SK-MEL-5 (cell line): ENCODE measurements around the gene CDKN3. TPM values are rescaled to one million over a fixed set of nuclear protein-coding genes. Genes with fewer than 3 reads are reported as not detected.
"Not testable (repeated sequence)": the region's sequence is repeated elsewhere in the genome, so short reads cannot be mapped to it uniquely, and the experiment has no call there.

Experiments
- DNase-seq: peaks from one replicate; pipeline ENCODE4 v3.0.0-alpha.2; 2016; ENCODE audit warnings: low read depth, low spot score
- in situ Hi-C: cut with HindIII; loops from 2 replicates; pipeline ENCODE4 v1.10.0; 2016; ENCODE audit warnings: low sequenced_read_pairs, high pct_unique_total_duplicates, low pct_unique_long_range_greater_than_20kb
- total RNA-seq: library from RNA; depleted of rRNA; stranded (reverse); fragments of >200 nt; shearing (Covaris generic); gene quantifications from 2 replicates; pipeline ENCODE4 v1.2.3, GENCODE V29; 2014

Gene CDKN3
- total RNA-seq, 1 experiment from 2014 or later: 64.0 TPM

GRCh38 chr14:54440873-54441868 is 44.4 kb downstream of the CDKN3 start, which contains the start of gene CNIH1:
Gene CNIH1, minus strand, starts transcription at chr14:54441374. Its CDS starts 47 bp downstream, at chr14:54441327.
- DNase-seq: peak; percentile 89
- in situ Hi-C loops: no loop called here

GRCh38 chr14:54442961-54443360 is 46.2 kb downstream of the CDKN3 start:
- in situ Hi-C loops: not testable (repeated sequence)

GRCh38 chr14:54443981-54444380 is 47.2 kb downstream of the CDKN3 start:
- in situ Hi-C loops: no loop called here
- DNase-seq: no peak

More at GRCh38 chr14:54442961-54443360, 46.2 kb downstream of the CDKN3 start:
- not testable (repeated sequence) for DNase-seq

- in situ Hi-C loops: no loop called here
- no peak for DNase-seq
Measured at GRCh38 chr14:54444681-54445080, 47.9 kb downstream of the CDKN3 start.

- in situ Hi-C loops: no loop called here
- peak; percentile 57 for DNase-seq
Measured at GRCh38 chr14:54446161-54446693, 49.4 kb downstream of the CDKN3 start.

- no peak for DNase-seq
- in situ Hi-C loops: no loop called here
Measured at GRCh38 chr14:54447231-54447692, 50.5 kb downstream of the CDKN3 start.

GRCh38 chr14:54450535-54450934 is 53.7 kb downstream of the CDKN3 start:
- in situ Hi-C loops: no loop called here

GRCh38 chr14:54451121-54451601 is 54.4 kb downstream of the CDKN3 start:
- DNase-seq: no peak
- in situ Hi-C loops: no loop called here

More at GRCh38 chr14:54450535-54450934, 53.7 kb downstream of the CDKN3 start:
- DNase-seq: no peak

GRCh38 chr14:54451961-54452360 is 55.2 kb downstream of the CDKN3 start:
- in situ Hi-C loops: no loop called here
- DNase-seq: no peak

- in situ Hi-C loops: no loop called here
- no peak for DNase-seq
Measured at GRCh38 chr14:54453252-54453651, 56.4 kb downstream of the CDKN3 start.

- DNase-seq, in situ Hi-C loops: not testable (repeated sequence)
Measured at GRCh38 chr14:54453990-54454389, 57.2 kb downstream of the CDKN3 start.

- DNase-seq: no peak
- in situ Hi-C loops: no loop called here
Measured at GRCh38 chr14:54455363-54455762, 58.6 kb downstream of the CDKN3 start.

- DNase-seq, in situ Hi-C loops: not testable (repeated sequence)
Measured at GRCh38 chr14:54456820-54457608, 60.2 kb downstream of the CDKN3 start.

GRCh38 chr14:54457609-54457996 is 60.8 kb downstream of the CDKN3 start:
- DNase-seq: no peak

GRCh38 chr14:54458536-54458935 is 61.7 kb downstream of the CDKN3 start:
- in situ Hi-C loops, DNase-seq: not testable (repeated sequence)

More at GRCh38 chr14:54457609-54457996, 60.8 kb downstream of the CDKN3 start:
- in situ Hi-C loops: no loop called here

- in situ Hi-C loops: no loop called here
- no peak for DNase-seq
Measured at GRCh38 chr14:54459106-54459505, 62.3 kb downstream of the CDKN3 start.

GRCh38 chr14:54462048-54462447 is 65.2 kb downstream of the CDKN3 start:
- in situ Hi-C loops: no loop called here

GRCh38 chr14:54465654-54466053 is 68.8 kb downstream of the CDKN3 start:
- DNase-seq: no peak
- in situ Hi-C loops: no loop called here

More at GRCh38 chr14:54462048-54462447, 65.2 kb downstream of the CDKN3 start:
- no peak for DNase-seq
